ENCODE data around the gene CNNM4. TPM values are rescaled to one million over a fixed set of nuclear protein-coding genes. Genes with fewer than 3 reads are reported as not detected.
"Not testable (repeated sequence)": the region's sequence is repeated elsewhere in the genome, so short reads cannot be mapped to it uniquely, and the experiment has no call there.

The CNNM4 gene
- total RNA-seq, 4 donors from 2014 or later = 66.5 to 134 (median 85.7) TPM

- in situ Hi-C loops (cut with MboI; ENCODE audit: low pct_ligation_motif_present in 1 of 4, low pct_unique_long_range_greater_than_20kb in 1 of 4, low sequenced_read_pairs in 3 of 4) = no loop called here
- intact Hi-C loops (cut with DNase I; ENCODE audit: low total_unique reads) = loop anchor here (5.0 kb wide), 1 partner anchor 190 kb away; no protein-coding TSS in a partner anchor
- DNase-seq = no peak
- Histone ChIP-seq H3K27me3 (no peaks in the 10 kb centered on the region), H3K27ac (no peak overlapping the region), H3K9me3 (no peaks in the 10 kb centered on the region), H3K4me1 (peaks cover 0 to 9% (median 5%) of the 10 kb centered on the region in 4 donors), H3K4me3 (no peak overlapping the region), H3K36me3 (peaks cover 0 to 21% (median 12%) of the 10 kb centered on the region in 4 donors)
- WGBS, 2 donors (ENCODE audit: low coverage in 1 of 2) = 63 to 83% methylated on average over 7 to 10 of the region's 10 CpGs
- no peak for TF ChIP-seq POLR2A (IDR thresholded peaks at IDR 0.05)
- no peak for TF ChIP-seq POLR2AphosphoS5 (IDR thresholded peaks at IDR 0.05)
- TF ChIP-seq CTCF (IDR thresholded peaks at IDR 0.05) = no peak
- TF ChIP-seq EP300 (IDR thresholded peaks at IDR 0.05; ENCODE audit: low read depth) = no peak
These were observed 41.3 kb downstream of the CNNM4 start for GRCh38 chr2:96801786-96802595.

GRCh38 chr2:96802721-96803120, 42.0 kb downstream of the CNNM4 start:
- 91 to 100% methylated on average over 2 to 7 of the region's 7 CpGs for WGBS, 2 donors (ENCODE audit: low coverage in 1 of 2)
- Histone ChIP-seq H3K27ac (no peak overlapping the region), H3K27me3 (no peaks in the 10 kb centered on the region), H3K4me3 (no peak overlapping the region), H3K36me3 (peaks cover 0 to 15% (median 8%) of the 10 kb centered on the region in 4 donors), H3K9me3 (no peaks in the 10 kb centered on the region), H3K4me1 (peaks cover 0 to 9% (median 5%) of the 10 kb centered on the region in 4 donors)
- in situ Hi-C loops (cut with MboI; ENCODE audit: low pct_ligation_motif_present in 1 of 4, low pct_unique_long_range_greater_than_20kb in 1 of 4, low sequenced_read_pairs in 3 of 4) = no loop called here
- no peak for DNase-seq
- intact Hi-C loops (cut with DNase I; ENCODE audit: low total_unique reads) = loop anchor here (5.0 kb wide), 1 partner anchor 190 kb away; no protein-coding TSS in a partner anchor
- no peak for TF ChIP-seq POLR2A (IDR thresholded peaks at IDR 0.05)
- TF ChIP-seq EP300 (IDR thresholded peaks at IDR 0.05; ENCODE audit: low read depth) = no peak
- no peak for TF ChIP-seq POLR2AphosphoS5 (IDR thresholded peaks at IDR 0.05)
- no peak for TF ChIP-seq CTCF (IDR thresholded peaks at IDR 0.05)

- no peaks in the 10 kb centered on the region for H3K27me3 ChIP-seq
- H3K9me3 ChIP-seq = no peaks in the 10 kb centered on the region
- H3K4me1 ChIP-seq = peaks cover 0 to 9% (median 5%) of the 10 kb centered on the region in 4 donors
- H3K36me3 ChIP-seq = peaks cover 0 to 12% (median 5%) of the 10 kb centered on the region in 4 donors
- DNase-seq = no peak
- intact Hi-C loops (cut with DNase I; ENCODE audit: low total_unique reads) = loop anchor here (5.0 kb wide), 1 partner anchor 193 kb away; no protein-coding TSS in a partner anchor
- in situ Hi-C loops (cut with MboI; ENCODE audit: low pct_ligation_motif_present in 1 of 4, low pct_unique_long_range_greater_than_20kb in 1 of 4, low sequenced_read_pairs in 3 of 4) = no loop called here
- H3K4me3 ChIP-seq = no peak overlapping the region
- no peak overlapping the region for H3K27ac ChIP-seq
- TF ChIP-seq POLR2AphosphoS5 (IDR thresholded peaks at IDR 0.05) = no peak
- no peak for TF ChIP-seq EP300 (IDR thresholded peaks at IDR 0.05; ENCODE audit: low read depth)
- no peak for TF ChIP-seq CTCF (IDR thresholded peaks at IDR 0.05)
These were observed 44.3 kb downstream of the CNNM4 start for GRCh38 chr2:96804986-96805385.

DNA sequence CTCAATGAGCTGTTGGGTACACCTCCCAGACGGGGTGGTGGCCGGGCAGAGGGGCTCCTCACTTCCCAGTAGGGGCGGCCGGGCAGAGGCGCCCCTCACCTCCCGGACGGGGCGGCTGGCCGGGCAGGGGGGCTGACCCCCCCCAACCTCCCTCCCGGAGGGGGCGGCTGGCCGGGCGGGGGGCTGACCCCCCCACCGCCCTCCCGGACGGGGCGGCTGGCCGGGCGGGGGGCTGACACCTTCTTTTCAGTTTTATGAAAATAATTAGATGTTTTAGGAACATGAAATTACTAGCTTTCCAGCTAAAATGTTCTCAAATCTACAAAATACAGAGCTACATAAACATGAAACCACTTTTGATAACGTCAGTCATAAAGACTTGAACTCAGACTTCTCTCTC, 45.2 kb downstream of the CNNM4 start:
- DNase-seq; intact Hi-C loops (cut with DNase I; ENCODE audit: low total_unique reads); H3K27me3 ChIP-seq; H3K9me3 ChIP-seq; H3K4me1 ChIP-seq; in situ Hi-C loops (cut with MboI; ENCODE audit: low pct_ligation_motif_present in 1 of 4, low pct_unique_long_range_greater_than_20kb in 1 of 4, low sequenced_read_pairs in 3 of 4); H3K4me3 ChIP-seq: not testable (repeated sequence)
- peaks cover 0 to 13% (median 5%) of the 10 kb centered on the region in 4 donors for H3K36me3 ChIP-seq
- WGBS, 2 donors (ENCODE audit: low coverage in 1 of 2) = 83 to 88% methylated on average over 1 to 10 of the region's 20 CpGs
- H3K27ac ChIP-seq = peak overlapping the region in 1 of 4 donors; percentile 52
